Stimulated activated CD4-positive, alpha-beta T cell treated with anti-CD3 and anti-CD28 coated beads, Interleukin-4, amount 100 ng/mL, for 48 hours (primary cell): ENCODE measurements around the gene MOSPD3.

Experiments
- DNase-seq, 2 donors: peaks; one replicate each; pipeline ENCODE4 v3.0.0-alpha.2; 2020; ENCODE audit warnings: low read depth in 2 of 2

Gene MOSPD3

DNA sequence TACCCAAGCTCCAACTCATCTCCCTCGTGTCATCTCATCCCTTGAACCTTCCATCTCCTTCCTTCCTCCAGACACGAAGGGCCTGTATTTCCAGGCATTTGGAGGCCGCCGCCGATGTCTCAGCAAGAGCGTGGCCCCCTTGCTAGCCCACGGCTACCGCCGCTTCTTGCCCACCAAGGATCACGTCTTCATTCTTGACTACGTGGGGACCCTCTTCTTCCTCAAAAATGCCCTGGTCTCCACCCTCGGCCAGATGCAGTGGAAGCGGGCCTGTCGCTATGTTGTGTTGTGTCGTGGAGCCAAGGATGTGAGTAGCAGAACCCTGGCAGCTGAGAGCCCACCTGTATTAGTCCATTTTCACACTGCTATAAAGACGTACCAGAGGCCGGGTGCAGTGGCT, 20.7 kb upstream of the MOSPD3 start:
- no peak for DNase-seq

DNA sequence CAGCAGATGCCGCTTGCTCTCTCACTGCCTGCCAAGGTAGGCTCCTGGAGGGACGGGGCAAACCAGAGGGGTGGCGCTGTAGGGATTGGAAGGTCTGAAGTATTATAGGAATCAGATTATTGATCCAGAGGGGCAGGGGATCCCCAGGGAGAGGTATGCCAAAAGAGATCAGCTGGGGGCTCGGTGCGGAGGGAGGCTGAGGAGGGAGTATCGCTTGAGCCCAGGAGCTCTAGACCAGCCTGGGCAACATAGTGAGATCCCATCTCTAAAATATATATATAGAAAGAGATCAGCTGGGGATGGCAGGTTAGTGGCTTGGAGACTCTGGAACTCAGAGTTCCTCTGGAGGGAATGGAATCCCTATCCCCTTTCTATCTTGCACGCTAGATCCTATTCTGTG, 17.2 kb upstream of the MOSPD3 start:
- no peak for DNase-seq

DNA sequence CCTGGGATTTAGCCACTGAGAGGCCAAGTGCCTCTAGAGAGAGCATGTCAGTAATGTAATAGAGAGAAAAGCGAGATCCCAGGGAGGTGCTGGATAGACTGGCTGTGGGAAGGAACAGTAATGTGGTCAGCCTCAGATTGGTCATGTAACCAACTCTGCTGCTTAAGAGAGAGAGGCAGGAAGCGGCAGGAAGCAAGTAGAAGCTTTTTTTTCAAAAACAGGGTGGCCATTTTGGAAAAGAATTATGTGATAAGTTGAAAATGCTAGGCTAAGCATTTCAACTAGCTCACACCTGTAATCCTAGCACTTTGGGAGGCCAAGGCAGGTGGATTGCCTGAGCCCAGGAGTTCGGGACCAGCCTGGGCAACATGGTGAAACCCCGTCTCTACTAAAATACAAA, 13.9 kb upstream of the MOSPD3 start:
- DNase-seq = no peak

DNA sequence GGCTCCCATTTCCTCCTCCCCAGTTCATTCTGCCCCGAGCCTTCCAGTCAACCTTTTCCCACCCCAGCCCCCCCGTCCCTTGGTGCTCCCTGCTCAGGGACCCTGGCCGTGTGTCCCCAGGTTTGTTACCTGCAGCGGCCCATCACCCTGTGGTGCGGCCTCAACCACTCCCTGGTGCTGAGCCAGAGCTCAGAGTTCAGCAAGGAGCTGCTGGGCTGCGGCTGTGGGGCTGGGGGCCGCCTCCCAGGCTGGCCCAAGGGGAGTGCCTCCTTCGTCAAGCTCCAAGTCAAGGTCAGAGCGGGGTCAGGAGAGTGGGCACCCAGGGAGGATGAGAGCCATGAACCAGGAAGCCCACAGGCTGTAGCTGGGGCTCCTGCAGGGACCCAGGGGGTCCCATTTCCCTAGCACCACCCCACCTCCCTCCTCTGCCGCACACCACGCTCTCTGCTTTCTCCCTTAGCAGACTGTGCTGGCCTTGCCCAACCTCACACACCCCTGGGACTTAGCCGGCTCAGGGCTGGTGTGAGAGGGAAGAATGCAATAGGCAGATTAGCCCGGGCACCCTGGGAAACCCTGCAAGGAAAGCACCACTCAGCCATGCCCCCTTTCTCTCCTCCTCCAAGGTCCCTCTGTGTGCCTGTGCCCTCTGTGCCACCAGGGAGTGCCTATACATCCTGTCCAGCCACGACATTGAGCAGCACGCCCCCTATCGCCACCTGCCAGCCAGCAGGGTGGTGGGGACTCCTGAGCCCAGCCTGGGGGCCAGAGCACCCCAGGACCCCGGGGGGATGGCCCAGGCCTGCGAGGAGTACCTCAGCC, 12.2 kb upstream of the MOSPD3 start:
- no peak for DNase-seq

DNA sequence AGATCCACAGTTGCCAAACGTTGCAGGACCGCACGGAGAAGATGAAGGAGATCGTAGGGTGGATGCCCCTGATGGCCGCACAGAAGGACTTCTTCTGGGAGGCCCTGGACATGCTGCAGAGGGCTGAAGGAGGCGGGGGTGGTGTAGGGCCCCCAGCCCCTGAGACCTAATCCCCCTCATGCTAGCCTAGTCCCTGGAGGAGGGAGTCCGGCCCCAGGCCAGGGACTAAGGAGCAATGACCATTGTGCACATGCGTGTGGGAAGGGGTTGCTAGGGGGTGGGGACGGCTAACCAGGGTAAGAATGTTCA, 11.7 kb upstream of the MOSPD3 start:
- no peak for DNase-seq

DNA sequence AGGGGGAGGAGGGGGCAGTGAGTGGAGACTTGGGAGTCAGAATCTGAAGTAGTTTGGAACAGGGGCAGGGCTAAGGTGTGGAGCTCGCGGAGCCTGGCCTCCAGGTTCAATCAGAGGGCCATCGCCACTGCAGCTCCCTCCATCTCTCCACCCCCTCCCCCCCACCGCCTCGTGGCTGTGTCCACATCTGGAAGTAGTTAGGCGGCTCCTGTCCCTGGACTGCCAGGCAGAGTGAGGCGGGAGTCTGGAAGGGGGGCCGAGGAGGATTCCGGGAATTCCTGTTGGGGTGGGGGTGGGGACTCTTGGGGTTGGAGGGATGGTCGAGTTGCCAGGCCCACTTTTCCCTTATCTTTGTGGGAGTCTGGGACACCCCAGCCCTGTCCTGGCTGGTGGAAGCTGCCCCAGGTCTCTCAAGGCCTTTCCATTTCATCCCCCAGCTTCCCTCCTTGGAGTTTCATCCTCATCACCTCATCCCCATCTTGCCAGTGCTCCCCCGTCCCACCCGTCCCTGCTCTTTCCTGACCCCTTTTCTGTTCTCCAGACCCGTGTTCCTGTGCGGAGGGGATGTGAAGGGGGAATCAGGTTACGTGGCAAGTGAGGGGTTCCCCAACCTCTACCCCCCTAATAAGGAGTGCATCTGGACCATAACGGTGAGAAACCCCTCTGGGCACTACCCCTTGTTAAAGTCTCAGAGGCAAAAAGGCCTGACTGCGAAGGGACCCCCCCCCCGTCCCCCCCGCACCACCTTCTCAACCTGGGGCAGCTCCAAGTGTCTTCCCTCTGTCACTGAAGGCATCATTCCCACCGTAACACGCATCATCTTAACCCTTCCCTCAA, 9.2 kb upstream of the MOSPD3 start:
- DNase-seq = no peak

DNA sequence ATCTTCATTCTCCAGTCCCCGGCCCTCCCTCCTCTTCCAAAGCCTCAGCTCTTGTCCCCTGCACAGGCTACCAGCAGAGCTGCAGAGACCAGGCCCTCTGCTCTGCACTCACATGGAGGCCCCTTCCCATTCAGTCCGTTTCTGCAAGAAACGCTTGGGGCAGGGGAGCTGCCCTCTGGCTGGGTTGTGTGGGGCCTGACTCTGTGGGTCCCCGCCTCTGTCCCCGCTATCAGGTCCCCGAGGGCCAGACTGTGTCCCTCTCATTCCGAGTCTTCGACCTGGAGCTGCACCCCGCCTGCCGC, 8.7 kb upstream of the MOSPD3 start:
- DNase-seq = no peak

DNA sequence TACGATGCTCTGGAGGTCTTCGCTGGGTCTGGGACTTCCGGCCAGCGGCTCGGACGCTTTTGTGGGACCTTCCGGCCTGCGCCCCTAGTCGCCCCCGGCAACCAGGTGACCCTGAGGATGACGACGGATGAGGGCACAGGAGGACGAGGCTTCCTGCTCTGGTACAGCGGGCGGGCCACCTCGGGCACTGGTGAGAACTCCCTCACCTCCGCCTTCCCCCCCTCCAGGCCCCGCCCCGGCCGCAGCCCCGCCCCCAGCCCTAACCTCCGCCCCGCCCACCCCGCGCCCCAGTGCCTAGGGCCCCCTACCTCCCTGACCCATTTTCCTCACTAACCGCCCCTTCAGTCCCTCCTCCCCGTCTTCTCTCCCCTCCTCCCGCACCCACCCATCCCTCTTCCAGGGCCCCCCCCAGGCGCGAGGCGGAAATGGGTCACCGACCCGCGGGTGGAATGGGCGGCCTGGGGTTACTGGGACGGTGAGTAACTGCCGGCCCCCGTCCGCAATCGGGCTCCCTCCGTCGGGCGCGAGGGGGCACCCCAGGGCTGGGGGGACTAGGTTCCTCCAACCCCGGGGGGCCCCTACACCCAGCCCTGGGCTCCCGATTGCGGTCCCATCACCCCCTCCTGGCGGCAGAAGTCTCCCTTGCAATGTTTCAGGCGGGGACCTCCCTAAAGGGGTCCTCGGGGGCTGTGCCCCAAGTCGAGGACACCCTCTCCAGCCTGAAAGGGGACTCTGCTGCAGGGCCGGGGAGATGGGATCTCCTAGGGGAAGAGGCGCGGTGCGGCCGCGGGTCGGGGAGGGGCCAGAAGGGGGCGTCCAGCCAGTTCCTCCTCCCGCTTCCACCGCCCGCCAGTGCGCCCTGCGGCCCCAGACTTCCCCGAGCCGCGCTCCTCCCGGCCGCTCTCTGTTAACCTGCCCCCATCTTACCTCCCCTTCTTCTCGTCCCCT, 8.0 kb upstream of the MOSPD3 start:
- peak; percentile 65 to 66 for DNase-seq

DNA sequence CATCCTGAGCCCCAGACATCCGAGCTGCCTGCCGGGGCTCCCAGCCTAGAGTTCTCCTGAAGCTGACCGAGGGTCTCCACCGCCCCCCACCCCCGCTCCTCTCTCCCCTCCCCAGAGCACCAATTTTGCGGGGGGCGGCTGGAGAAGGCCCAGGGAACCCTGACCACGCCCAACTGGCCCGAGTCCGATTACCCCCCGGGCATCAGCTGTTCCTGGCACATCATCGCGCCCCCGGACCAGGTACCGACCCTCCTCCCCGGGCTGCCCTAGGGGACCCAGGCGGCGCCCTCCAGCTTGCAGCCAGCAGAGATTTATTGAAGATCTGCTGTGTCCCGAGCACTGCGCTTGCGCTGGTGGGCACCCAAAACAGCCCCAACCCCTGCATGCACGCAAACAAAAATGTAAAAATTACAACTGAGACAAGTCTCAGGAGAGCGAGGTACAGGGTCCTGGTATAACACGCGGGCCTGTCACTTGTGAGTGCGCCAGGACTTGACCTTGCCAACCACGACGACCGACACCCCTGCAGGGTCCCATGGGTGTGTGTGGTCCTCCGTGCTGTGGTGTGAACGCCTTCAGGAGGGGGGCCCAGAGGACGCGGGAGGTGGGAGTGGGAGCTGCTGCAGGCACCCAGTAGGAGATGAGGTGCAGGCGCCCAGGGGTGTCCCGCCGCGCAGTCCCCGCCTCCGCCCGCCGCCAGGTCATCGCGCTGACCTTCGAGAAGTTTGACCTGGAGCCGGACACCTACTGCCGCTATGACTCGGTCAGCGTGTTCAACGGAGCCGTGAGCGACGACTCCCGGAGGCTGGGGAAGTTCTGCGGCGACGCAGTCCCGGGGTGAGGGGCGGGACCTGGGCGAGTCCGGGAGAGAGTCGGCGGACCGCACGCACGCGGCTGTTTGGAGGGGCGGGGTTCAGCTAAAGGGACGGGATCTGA, 7.1 kb upstream of the MOSPD3 start:
- no peak for DNase-seq

DNA sequence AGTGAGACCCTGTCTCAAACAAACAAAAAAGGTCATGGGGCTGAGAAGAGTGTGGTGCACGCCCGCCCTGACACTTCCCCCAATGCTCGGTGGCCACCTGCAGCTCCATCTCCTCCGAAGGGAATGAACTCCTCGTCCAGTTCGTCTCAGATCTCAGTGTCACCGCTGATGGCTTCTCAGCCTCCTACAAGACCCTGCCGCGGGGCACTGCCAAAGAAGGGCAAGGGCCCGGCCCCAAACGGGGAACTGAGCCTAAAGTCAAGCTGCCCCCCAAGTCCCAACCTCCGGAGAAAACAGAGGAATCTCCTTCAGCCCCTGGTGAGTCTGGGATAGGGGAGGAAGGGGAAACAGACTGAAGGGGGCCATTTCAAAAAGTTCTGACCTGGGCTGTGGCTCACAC, 6.0 kb upstream of the MOSPD3 start:
- no peak for DNase-seq

DNA sequence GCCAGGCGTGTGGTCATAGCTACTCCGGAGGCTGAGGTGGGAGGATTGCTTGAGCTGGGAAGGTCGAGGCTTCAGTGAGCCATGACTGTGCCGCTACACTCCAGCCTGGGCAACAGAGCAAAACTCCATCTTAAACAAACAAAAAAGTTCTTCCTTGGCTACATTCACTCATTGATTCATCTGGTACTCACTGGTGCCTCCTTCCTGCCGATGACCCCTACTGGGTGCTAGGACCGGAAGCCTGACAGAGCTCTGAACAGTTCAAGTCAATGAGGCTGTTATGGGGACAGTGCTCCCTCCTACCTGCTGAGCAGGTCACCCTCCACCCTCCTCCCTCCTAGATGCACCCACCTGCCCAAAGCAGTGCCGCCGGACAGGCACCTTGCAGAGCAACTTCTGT, 5.2 kb upstream of the MOSPD3 start:
- DNase-seq = no peak

DNA sequence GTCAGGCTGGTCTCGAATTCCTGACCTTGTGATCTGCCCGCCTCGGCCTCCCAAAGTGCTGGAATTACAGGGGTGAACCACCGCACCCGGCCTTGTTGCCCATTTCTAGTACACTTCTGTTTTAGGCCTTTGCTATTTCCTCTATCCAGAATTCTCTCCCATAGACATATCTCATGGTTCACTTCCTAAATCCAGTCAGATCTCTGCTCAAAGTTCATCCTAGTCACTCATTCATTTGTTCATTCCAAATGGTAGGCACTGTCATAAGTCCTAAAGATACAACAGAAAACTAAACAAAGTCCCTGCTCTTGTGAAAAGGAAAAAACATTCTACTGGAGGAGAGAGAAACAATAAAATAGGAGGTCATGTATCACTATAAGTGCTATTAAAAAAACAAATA, 2.4 kb upstream of the MOSPD3 start:
- no peak for DNase-seq

DNA sequence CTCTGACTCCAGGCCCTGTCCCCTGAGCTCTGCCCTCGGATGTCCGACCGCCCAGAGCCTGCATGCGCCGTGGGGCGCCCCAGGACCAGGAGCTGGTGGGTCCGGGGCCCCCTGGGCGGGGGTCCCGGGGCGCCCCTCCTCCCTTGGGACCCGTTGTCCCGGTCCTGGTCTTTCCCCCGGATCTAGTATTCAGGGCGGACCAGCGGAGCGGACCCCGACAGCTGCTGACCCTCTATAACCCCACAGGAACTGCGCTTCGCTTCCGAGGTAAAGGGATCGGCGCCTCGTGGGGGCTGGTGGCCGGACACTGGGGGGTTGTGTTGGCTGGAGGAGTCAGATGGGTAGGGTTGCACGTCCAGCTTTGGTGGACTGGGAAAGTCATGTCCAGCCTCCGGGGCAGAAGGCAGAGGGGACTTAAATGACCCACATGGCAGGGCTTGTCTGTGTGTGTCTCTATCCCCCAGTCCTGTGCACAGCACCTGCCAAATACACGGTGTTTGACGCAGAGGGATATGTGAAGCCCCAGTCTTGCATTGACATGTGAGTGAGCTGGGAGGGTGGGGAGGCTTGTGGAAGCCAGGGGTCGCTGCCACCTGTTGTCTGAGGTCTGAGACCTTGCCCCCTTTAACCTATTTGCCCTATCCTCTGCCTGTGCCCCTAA, 520 bp downstream of the MOSPD3 start:
- DNase-seq = no peak

DNA sequence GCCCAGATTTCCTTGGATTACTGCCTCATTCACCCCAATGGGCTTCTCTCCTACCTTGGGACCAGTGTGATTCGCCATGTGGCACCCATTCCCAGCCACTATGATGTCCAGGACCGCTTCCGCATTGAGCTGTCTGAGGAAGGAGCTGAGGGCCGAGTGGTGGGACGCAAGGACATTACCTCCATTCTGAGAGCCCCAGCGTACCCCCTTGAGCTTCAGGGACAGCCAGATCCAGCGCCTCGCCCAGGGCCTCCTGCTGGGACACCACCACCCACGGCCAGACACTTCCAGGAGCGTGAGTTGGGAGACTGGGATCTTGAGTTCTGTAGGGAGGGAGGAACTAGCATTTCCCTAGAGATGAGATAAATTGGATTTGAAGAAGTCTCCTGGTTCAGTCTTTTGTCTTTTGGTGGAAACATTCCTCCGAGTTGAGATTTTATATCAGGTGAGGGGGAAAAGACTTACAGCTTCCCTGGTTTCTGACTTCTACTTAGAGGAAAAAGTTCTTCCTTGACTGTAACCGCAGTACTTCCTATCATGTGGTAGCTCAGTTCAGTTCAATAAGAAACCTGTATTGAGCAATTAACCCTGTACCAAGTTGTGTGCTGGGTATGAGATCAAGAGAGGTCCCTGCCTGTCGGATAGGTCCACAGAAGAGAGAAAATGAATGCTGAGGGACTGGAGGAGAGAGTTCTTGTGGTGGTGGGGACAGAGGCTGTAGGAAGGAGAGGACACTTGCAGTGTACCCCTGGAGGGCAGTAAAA, 1.3 kb downstream of the MOSPD3 start:
- no peak for DNase-seq

DNA sequence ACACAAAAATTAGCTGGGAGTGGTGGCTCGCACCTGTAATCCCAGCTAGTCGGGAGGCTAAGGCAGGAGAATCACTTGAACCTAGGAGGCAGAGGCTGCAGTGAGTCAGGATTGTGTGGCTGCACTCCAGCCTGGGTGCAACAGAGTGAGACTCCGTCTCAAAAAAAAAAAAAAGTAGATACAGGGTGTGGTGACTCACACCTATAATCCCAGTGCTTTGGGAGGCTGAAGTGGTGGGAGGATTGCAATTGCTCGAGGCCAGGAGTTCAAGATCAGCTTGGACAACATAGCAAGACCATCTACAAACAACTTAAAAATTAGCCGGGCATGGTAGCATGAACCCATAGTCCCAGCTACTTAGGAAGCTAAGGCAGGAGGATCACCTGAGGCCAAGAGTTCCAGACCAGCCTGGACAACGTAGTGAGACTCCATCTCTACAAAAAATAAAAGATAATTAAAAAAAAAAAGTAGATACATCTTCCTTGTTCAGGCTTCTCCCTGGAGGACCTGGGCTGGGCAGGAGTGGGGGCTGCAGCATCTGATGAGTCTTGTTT, 2.0 kb downstream of the MOSPD3 start:
- DNase-seq = no peak

DNA sequence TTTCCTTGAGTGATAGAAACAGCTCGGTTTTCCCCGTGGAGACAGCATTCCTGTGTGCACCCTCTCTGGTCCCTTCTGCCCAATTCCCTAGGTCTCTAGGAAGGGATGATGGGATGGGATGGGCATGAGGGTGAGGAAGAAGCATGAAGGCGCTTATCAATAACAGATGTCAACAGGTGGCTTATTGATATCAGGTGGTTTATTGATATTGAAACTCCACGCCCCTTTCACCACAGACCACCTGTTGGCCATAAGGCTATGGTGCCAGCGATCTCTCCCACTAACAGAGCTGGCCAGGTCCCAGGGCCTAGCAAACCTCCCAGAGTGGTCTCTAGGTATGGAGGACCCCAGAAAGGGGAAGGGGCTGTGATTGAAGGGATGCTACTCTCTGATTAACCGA, 7.9 kb downstream of the MOSPD3 start:
- no peak for DNase-seq

DNA sequence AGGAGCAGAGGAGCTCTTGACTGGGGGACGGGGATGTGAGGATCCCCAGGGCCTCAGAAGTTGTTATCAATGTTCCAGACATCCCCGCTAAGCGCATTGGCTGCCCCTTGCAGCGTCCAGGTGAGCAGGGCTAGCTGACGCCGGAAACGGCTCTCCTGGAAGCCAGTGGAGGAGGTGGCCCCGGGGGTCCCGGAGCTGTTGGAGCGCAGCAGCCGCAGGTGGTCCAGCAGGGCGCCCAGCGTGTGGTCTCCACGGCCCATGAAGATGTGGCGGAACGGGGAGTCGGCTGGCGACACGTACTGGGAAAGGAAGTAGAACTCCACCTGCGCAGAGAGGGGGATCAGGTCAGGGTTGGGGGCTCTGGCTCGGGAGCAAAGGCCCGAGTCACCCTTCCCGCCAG, 8.5 kb downstream of the MOSPD3 start:
- DNase-seq = no peak

DNA sequence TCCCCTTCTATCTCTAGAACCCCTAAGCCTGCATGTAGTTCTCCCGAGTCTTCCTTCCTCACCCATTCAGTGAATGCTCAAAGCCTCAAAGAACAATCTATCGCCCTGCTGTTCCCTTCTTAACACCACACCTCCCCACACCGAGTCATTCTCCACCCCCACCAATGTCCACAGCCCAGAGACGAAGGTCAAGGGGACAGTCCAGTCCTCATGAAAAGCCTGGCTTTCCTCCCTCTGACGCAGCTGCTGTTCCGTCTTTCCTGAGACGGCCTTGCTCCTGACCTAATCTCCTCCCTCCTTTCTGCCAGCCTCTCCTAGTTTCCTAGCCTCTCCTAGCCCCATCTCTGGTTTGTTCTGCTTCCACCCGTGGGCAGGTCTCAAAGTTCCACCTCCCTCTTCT, 9.2 kb downstream of the MOSPD3 start:
- no peak for DNase-seq

DNA sequence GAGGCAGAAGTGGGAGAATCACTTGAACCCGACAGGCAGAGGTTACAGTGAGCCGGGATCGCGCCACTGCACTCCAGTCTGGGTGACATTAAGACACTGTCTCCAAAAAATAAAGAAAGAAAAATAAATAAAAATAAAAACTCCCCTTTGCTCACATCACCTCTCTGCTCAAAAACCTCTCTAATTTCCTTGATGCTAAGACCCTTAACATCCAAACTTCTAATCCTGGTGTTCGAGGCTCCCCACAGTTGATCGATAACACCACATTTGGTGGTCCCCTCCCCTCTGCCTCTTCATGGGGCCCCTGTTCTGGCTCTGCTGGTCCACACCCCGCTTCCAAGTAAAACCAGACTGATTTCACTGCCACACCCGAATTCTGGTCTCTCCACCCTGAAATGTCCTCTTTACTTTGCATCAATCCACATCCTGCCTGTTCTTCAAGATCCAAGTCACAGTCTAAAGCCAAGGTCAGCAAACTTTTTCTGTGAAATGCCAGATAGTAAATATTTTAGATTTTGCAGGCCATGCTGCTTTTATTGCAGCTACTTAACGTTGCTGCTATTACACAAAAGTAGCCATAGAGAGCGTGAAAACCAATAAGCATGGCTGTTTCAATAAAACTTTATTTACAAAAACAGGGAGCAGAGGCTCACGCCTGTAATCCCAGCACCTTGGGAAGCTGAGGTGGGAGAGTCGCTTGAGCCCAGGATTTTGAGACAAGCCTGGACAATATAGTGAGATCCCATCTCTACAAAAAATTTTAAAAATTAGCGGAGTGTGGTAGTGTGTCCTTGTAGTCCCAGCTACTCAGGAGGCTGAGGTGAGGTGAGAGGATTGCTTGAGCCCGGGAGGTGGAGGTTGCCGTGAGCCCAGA, 11.8 kb downstream of the MOSPD3 start:
- DNase-seq = no peak
